Panc1 (cell line): ENCODE measurements around the gene USP53.

Experiments used
- CTCF ChIP-seq: fragments of 450-650 bp; IDR thresholded peaks from 2 replicates; pipeline ENCODE4 v1.5.1; 2017; ENCODE audit warnings: mild to moderate bottlenecking
- POLR2AphosphoS5 ChIP-seq: IDR thresholded peaks from 2 replicates; pipeline ENCODE4 v1.6.1; 2012; ENCODE audit warnings: mild to moderate bottlenecking, low read depth, low read length, moderate library complexity

DNA sequence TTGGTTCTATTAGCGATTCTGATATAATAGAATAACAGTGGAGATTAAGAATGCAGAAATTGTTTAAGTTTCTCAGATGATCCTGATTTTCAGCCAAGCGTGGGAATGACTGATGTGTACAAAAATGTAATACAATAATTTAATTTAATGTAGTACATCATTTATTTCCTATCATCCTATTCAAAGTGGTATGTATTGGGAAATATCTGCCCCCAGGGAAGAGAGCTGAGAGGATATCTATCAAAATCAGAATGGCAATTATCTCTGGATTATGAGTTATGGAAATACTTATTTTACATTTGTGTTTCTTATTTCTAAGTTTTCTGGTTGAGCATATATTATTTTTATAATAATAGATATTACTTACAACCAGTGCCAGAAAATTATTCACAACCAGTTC is 105.5 kb downstream of the USP53 start:
- TF ChIP-seq CTCF: no peak
- TF ChIP-seq POLR2AphosphoS5: no peak
